NK-92 treated with Interleukin-12 subunit alpha and Interleukin-12 subunit beta, amount 100 ng/mL, for 24 hours (cell line): Measurements from ENCODE around the gene AKT1.
A peak's percentile ranks its signal among the peaks of the same experiment; 100 is the strongest.

Experiments
- DNase-seq: peaks from one replicate; lab custom pipeline; 2025; lab: John Stamatoyannopoulos, UW

The AKT1 gene

GRCh38 chr14:104799244-104800014, 3.9 kb upstream of the AKT1 start:
- DNase-seq, result no peak

- DNase-seq, result no peak
These were observed 3.0 kb upstream of the AKT1 start for GRCh38 chr14:104798300-104799243.

- no peak for DNase-seq
These were observed 1.8 kb upstream of the AKT1 start for GRCh38 chr14:104797115-104798044.

GRCh38 chr14:104796687-104797081, 1.1 kb upstream of the AKT1 start:
- no peak for DNase-seq

GRCh38 chr14:104795781-104796686, 486 bp upstream of the AKT1 start:
- DNase-seq, result peak; percentile 27

DNA sequence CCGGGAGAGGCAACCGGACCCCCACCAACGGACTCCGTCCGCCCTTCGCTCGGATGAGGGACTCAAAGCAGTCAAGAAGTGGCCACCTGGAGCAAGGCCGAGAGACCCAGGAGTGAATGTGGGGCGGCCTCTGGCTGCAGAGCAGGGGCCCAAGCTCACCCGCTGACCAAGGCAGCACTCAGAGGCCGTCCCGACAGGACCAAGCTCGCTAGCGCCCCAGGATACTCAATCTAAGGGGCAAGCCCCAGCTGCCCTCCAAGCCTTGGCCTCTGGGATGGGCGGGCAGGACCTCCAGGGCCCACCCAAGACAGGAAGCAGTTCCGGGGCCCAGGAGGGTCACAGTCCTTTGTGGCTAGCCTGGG, 936 bp downstream of the AKT1 start:
- no peak for DNase-seq

DNA sequence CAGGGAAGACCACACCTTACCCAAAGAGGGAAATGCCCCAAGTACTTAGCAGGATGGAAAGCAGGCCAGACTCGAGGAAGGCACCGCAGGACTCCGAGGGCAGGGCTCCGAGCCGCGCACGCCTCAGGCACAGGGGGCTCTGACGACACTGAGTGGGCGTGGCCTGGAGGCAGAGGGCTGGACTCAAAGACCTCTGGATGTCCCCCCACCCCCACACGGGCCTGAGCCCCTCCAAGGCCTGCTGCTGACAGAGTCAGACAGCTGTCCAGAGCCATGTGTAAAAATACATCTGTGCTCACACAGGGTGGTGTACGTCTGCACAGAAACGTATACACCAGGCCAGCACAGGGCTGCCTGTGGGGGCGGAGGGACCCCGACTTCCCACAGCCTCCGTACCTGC, 1.4 kb downstream of the AKT1 start:
- DNase-seq, result no peak

GRCh38 chr14:104793703-104793959, 1.9 kb downstream of the AKT1 start:
- no peak for DNase-seq

- no peak for DNase-seq
These were observed 2.4 kb downstream of the AKT1 start for GRCh38 chr14:104792945-104793702.

GRCh38 chr14:104792101-104792884, 3.3 kb downstream of the AKT1 start:
- no peak for DNase-seq

DNA sequence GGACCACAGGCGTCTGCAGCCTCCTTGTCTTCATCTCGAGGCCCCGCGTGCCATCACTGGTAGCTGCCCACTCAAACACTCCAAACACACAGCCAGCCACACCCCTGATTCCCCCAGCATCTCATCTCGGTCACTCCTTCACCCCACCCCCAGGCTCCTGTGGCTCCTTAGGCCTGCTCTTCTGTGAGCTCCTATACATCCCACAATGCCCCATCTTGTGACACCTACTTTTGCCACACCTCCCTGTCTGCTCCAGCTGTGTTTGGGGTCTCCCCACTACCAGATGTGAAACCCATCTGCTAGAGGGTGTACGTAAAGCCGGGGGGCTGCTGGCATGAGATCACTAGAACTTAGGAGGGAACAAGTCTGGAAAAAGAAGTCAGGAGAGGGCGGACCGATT, 4.1 kb downstream of the AKT1 start:
- no peak for DNase-seq

DNA sequence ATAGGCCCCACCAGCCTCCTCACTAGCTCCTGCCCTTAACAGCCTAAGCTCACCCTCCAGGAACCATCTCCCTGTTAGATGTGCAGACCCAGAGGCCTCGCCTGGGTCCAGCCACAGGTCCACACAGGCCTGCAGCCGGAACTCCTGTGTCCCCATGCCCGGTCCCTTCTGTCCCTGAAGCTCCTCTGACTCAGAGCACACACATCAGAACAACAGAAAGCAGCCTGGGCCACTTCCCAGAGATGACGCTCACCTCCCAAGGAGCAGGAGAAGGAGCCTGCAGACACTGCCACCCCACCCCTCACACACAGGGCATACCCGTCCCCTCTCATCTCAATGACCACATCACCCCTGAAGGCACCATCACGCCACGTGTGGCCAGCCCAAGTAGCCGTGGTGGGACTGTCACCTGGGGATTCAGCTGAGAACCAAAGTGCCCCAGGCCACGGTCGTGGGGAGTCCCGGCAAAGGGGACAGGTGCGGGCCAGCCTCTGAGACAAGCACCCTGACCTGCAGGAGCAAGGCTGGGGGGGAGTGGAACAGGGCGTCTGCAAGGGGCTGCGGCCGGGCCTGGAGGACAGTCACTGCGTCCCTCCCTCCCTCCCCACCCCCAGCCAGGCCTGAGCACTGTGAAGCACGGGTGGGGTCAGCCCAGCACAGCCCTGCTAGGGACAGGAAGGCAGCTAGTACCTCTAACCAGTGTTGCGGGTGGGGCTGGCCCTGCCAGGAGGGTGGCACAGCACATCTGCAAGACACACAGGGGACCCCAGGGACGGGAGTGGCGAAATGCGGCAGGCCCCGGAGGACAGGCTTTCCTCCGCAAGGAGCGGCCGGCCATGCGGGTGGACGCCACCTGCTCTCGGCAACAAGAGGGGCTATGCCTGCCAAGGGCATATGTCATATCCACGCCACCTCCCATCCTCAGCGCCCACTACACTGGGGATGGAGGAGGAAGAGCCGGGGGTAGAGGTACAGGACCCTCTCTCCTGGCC, 5.5 kb downstream of the AKT1 start:
- DNase-seq, result no peak

- no peak for DNase-seq
These were observed 6.5 kb downstream of the AKT1 start for GRCh38 chr14:104788873-104789663.

GRCh38 chr14:104788161-104788818, 7.3 kb downstream of the AKT1 start:
- no peak for DNase-seq

- DNase-seq, result no peak
These were observed 7.8 kb downstream of the AKT1 start for GRCh38 chr14:104787736-104788135.

- no peak for DNase-seq
These were observed 8.5 kb downstream of the AKT1 start for GRCh38 chr14:104786726-104787675.
